Activated naive CD8-positive, alpha-beta T cell (primary cell): Measurements from ENCODE around the gene PNPLA4.

Source experiments
- H3K27ac Mint-ChIP-seq: one replicate; pipeline ENCODE4 v1.8.0; 2021; ENCODE audit warnings: mixed read lengths
- H3K27me3 Mint-ChIP-seq: one replicate; pipeline ENCODE4 v1.8.0; 2021; ENCODE audit warnings: mixed read lengths
- H3K36me3 Mint-ChIP-seq: one replicate; pipeline ENCODE4 v1.8.0; 2021; ENCODE audit warnings: mixed read lengths
- H3K4me1 Mint-ChIP-seq: one replicate; pipeline ENCODE4 v1.8.0; 2021; ENCODE audit warnings: low read depth, mixed read lengths
- H3K4me3 Mint-ChIP-seq: one replicate; pipeline ENCODE4 v1.8.0; 2021; ENCODE audit warnings: mild to moderate bottlenecking, mixed read lengths
- H3K9me3 Mint-ChIP-seq: one replicate; pipeline ENCODE4 v1.8.0; 2021; ENCODE audit warnings: low read depth, mixed read lengths

PNPLA4 gene

GRCh38 chrX:7927259-7928167 lies at the start of gene PNPLA4:
Gene PNPLA4 (minus strand): TSS chrX:7927413. CDS start chrX:7926119, 1,294 bp downstream.
- Mint-ChIP-seq H3K4me3 (peak within 1 kb of the TSS; percentile 93), H3K4me1 (peaks cover 17% of the 10 kb centered on the region), H3K27me3 (no peaks in the 10 kb centered on the region), H3K9me3 (no peaks in the 10 kb centered on the region), H3K36me3 (peaks cover 4% of the 10 kb centered on the region), H3K27ac (peak within 1 kb of the TSS; percentile 96)

- no peak overlapping the region for H3K27ac Mint-ChIP-seq
These were observed 45.4 kb upstream of the PNPLA4 start for GRCh38 chrX:7972586-7972985.

GRCh38 chrX:7970428-7970827 lies 43.2 kb upstream of the PNPLA4 start:
- no peak overlapping the region for H3K4me3 Mint-ChIP-seq
- no peaks in the 10 kb centered on the region for H3K4me1 Mint-ChIP-seq
- no peaks in the 10 kb centered on the region for H3K9me3 Mint-ChIP-seq
- no peaks in the 10 kb centered on the region for H3K27me3 Mint-ChIP-seq
- peaks cover 2% of the 10 kb centered on the region for H3K36me3 Mint-ChIP-seq
- no peak overlapping the region for H3K27ac Mint-ChIP-seq

More at GRCh38 chrX:7972586-7972985, 45.4 kb upstream of the PNPLA4 start:
- no peaks in the 10 kb centered on the region for H3K9me3 Mint-ChIP-seq
- peaks cover 2% of the 10 kb centered on the region for H3K36me3 Mint-ChIP-seq
- H3K4me3 Mint-ChIP-seq: no peak overlapping the region
- H3K27me3 Mint-ChIP-seq: no peaks in the 10 kb centered on the region
- H3K4me1 Mint-ChIP-seq: no peaks in the 10 kb centered on the region

DNA sequence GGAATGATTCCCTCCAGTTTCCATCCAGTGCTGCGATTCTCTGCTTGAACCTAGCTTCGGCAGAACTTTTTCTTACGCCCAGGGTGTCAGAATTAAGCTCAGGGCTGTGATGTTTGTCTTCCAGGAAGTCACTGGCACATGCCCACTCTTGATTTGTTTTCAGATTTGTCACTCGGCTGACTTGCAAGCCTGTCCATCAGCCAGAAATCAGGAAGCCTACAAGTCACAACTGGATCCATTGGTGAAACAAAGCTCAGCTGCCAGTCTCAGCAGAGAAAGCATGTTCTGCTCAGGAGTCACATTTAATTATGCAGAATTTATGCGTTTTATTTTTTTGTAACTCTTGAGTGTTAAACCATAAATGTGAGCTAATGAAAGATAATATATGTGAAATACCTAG lies 38.2 kb upstream of the PNPLA4 start:
- H3K36me3 Mint-ChIP-seq: peaks cover 2% of the 10 kb centered on the region
- no peaks in the 10 kb centered on the region for H3K4me1 Mint-ChIP-seq
- no peaks in the 10 kb centered on the region for H3K27me3 Mint-ChIP-seq
- H3K9me3 Mint-ChIP-seq: no peaks in the 10 kb centered on the region
- no peak overlapping the region for H3K4me3 Mint-ChIP-seq
- H3K27ac Mint-ChIP-seq: no peak overlapping the region

DNA sequence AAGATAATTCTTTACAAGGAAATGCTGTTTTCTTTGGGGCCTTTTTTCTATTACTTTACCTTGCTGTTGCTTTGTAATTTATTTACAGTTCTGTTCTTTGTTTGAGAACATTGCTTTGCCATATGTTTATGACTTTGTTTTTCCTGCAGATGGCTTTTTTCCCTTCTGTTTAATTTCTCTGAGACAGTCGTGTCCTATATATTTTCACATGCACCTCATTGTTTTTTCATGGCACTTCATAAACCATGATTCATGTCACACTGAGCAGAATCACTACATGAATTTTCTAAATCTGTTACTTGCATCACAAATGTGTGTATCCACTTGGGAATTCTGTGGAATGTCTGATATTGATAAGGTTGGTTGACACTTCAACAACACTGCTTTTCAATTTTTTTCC lies 33.0 kb upstream of the PNPLA4 start:
- Mint-ChIP-seq H3K27ac (no peak overlapping the region), H3K4me1 (no peaks in the 10 kb centered on the region), H3K27me3 (no peaks in the 10 kb centered on the region), H3K9me3 (no peaks in the 10 kb centered on the region), H3K36me3 (peaks cover 8% of the 10 kb centered on the region), H3K4me3 (no peak overlapping the region)

DNA sequence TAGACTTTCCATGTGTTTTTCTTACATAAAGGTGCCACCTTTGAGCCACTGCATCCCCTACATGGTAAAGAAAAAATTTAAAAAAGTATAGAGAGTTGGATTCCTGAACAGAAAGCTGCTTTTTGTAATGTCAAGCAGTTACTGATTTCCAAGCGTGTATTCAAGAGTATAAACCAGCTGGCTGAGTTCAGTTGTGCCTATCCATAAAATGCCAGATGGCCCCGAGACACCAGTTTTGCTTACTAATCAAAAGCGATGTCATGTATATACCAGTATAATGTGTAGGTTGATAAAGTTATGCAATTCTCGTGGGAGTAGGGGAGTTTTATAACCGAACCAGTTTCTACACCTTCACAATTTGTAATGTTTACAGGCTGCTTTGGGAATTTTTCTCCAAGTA lies 26.2 kb upstream of the PNPLA4 start:
- Mint-ChIP-seq H3K27me3 (no peaks in the 10 kb centered on the region), H3K9me3 (no peaks in the 10 kb centered on the region)

GRCh38 chrX:7950865-7951264 lies 23.7 kb upstream of the PNPLA4 start:
- H3K27me3 Mint-ChIP-seq: no peaks in the 10 kb centered on the region
- no peak overlapping the region for H3K27ac Mint-ChIP-seq
- no peaks in the 10 kb centered on the region for H3K4me1 Mint-ChIP-seq
- H3K4me3 Mint-ChIP-seq: no peak overlapping the region
- no peaks in the 10 kb centered on the region for H3K9me3 Mint-ChIP-seq
- H3K36me3 Mint-ChIP-seq: peaks cover 3% of the 10 kb centered on the region

More for the DNA sequence above, 26.2 kb upstream of the PNPLA4 start:
- H3K27ac Mint-ChIP-seq: no peak overlapping the region
- no peak overlapping the region for H3K4me3 Mint-ChIP-seq
- peaks cover 11% of the 10 kb centered on the region for H3K36me3 Mint-ChIP-seq
- no peaks in the 10 kb centered on the region for H3K4me1 Mint-ChIP-seq

DNA sequence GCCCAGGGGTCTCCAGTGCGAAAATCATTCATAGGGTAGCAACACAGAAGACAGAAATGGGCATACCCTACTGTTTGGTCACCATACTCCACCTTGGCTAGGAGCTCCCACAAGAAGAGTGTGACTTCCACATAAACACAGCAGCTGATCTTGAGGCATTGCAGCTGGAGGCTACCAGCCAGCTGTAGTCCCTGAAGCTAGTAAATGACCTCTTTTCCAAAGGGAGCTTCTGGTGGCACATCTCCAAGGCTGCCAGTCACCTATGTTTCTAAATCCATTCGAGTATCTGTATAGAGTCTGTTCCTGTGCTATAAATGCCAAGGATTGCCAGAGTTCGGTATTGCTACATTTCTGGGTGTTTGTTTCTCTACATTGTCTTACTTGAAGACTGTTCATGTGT lies 21.3 kb upstream of the PNPLA4 start:
- Mint-ChIP-seq H3K4me1 (no peaks in the 10 kb centered on the region), H3K9me3 (no peaks in the 10 kb centered on the region), H3K27me3 (no peaks in the 10 kb centered on the region), H3K27ac (no peak overlapping the region), H3K4me3 (no peak overlapping the region), H3K36me3 (peaks cover 5% of the 10 kb centered on the region)

DNA sequence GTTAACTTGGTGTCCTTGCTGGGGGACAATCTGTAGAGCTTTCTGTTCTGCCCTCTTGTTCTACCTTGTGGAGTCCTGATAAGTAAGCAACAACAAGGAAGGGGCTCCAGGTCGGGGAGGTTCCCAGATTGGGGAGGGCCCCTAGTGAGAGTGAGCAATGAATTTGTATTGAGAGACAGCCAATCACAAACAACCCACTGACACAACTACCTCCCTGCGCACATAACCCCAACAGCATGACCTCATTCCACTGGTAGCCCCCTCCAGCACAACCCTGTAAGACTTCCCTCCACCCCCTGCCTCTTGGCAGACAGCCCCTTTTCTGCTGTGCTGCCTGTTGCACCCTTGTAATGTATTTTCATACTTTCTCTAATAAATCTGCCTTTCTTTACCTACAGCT lies 19.7 kb upstream of the PNPLA4 start:
- Mint-ChIP-seq H3K27me3 (no peaks in the 10 kb centered on the region), H3K4me1 (no peaks in the 10 kb centered on the region), H3K4me3 (no peak overlapping the region), H3K27ac (no peak overlapping the region), H3K36me3 (peaks cover 2% of the 10 kb centered on the region), H3K9me3 (no peaks in the 10 kb centered on the region)

GRCh38 chrX:7943600-7944245 lies 16.5 kb upstream of the PNPLA4 start:
- H3K27me3 Mint-ChIP-seq: no peaks in the 10 kb centered on the region
- H3K9me3 Mint-ChIP-seq: no peaks in the 10 kb centered on the region
- H3K4me3 Mint-ChIP-seq: no peak overlapping the region
- H3K27ac Mint-ChIP-seq: no peak overlapping the region
- H3K4me1 Mint-ChIP-seq: no peaks in the 10 kb centered on the region
- H3K36me3 Mint-ChIP-seq: peaks cover 2% of the 10 kb centered on the region

GRCh38 chrX:7941390-7942042 lies 14.3 kb upstream of the PNPLA4 start:
- peaks cover 2% of the 10 kb centered on the region for H3K36me3 Mint-ChIP-seq
- no peaks in the 10 kb centered on the region for H3K4me1 Mint-ChIP-seq
- H3K9me3 Mint-ChIP-seq: no peaks in the 10 kb centered on the region
- H3K27ac Mint-ChIP-seq: no peak overlapping the region
- no peak overlapping the region for H3K4me3 Mint-ChIP-seq
- no peaks in the 10 kb centered on the region for H3K27me3 Mint-ChIP-seq

DNA sequence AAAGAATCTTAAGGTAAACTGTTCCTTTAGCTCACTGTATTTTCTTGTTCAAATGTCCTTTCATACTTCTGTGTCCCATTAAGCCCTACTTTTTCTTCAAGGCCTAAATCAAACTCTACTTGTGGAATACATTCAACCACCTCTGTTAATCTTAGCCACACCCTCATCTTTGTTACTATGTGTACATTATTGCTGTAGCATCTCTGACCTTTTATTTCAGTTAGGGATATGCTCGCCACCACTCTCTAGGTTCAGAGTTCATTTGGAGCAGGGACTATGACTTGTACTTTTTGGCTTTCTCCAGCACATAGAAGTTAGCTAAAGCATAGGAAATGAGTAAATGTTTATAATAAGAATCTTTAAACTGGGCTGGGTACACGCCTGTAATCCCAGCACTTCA lies 6.8 kb upstream of the PNPLA4 start:
- Mint-ChIP-seq H3K4me3 (no peak overlapping the region), H3K4me1 (peaks cover 4% of the 10 kb centered on the region), H3K27me3 (no peaks in the 10 kb centered on the region), H3K9me3 (no peaks in the 10 kb centered on the region), H3K27ac (no peak overlapping the region), H3K36me3 (peaks cover 2% of the 10 kb centered on the region)

GRCh38 chrX:7926914-7927258 lies 327 bp downstream of the PNPLA4 start:
- H3K9me3 Mint-ChIP-seq: no peaks in the 10 kb centered on the region
- peak overlapping the region; percentile 96 for H3K27ac Mint-ChIP-seq
- peak overlapping the region; percentile 93 for H3K4me3 Mint-ChIP-seq
- H3K27me3 Mint-ChIP-seq: no peaks in the 10 kb centered on the region
- H3K4me1 Mint-ChIP-seq: peaks cover 17% of the 10 kb centered on the region
- H3K36me3 Mint-ChIP-seq: peaks cover 4% of the 10 kb centered on the region

DNA sequence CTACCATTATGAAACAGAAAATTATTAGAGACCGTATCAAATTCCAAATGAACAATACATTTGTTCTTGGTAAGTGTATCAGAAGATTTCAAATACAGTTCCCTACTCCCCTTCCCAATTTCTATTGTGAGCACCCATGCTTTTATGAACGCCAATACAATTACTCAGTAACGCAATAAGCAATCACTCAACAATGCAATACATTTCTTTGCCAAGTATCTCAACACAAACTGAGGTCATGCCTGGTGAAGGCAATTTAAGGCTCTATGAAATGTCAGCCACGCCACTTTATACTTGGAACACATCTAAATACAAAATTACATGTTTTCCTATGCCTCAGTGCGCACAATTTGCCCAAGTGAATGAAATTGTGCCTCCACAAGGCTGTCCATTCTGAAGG lies 712 bp downstream of the PNPLA4 start:
- peaks cover 4% of the 10 kb centered on the region for H3K36me3 Mint-ChIP-seq
- no peaks in the 10 kb centered on the region for H3K27me3 Mint-ChIP-seq
- H3K9me3 Mint-ChIP-seq: no peaks in the 10 kb centered on the region
- H3K4me3 Mint-ChIP-seq: peak overlapping the region; percentile 93
- H3K4me1 Mint-ChIP-seq: peaks cover 17% of the 10 kb centered on the region
- no peak overlapping the region for H3K27ac Mint-ChIP-seq

GRCh38 chrX:7925867-7926472 lies 1.2 kb downstream of the PNPLA4 start:
- Mint-ChIP-seq H3K4me1 (peaks cover 17% of the 10 kb centered on the region), H3K4me3 (peak overlapping the region; percentile 93), H3K9me3 (no peaks in the 10 kb centered on the region), H3K36me3 (peaks cover 3% of the 10 kb centered on the region), H3K27ac (peak overlapping the region; percentile 75), H3K27me3 (no peaks in the 10 kb centered on the region)
